ENCODE measurements around the gene TTC13. TPM values are rescaled to one million over a fixed set of nuclear protein-coding genes. Genes with fewer than 3 reads are reported as not detected.

Gene TTC13
- total and polyA plus RNA-seq, 8 donors, result 15.2 to 29.4 (median 24.4) TPM

- ATAC-seq (no peak), DNase-seq (no peak)
- Histone ChIP-seq H3K36me3 (peaks cover 0 to 1% of the 10 kb centered on the region in 2 donors), H3K4me3 (no peak overlapping the region), H3K27me3 (no peaks in the 10 kb centered on the region), H3K9me3 (no peaks in the 10 kb centered on the region), H3K4me1 (peaks cover 12 to 16% of the 10 kb centered on the region in 2 donors), H3K27ac (peak overlapping the region in 1 of 2 donors; percentile 43)
- no peak for TF ChIP-seq CTCF (IDR thresholded peaks at IDR 0.05)
- intact Hi-C loops (cut with DNase I), result no loop called here
Measured at GRCh38 chr1:230858236-230858820, 120.3 kb downstream of the TTC13 start.

- TF ChIP-seq CTCF (IDR thresholded peaks at IDR 0.05), result no peak
- intact Hi-C loops (cut with DNase I), result no loop called here
- Histone ChIP-seq H3K4me1 (peaks cover 11% of the 10 kb centered on the region in 2 donors), H3K27ac (peak overlapping the region in 1 of 2 donors; percentile 43), H3K9me3 (peaks cover 0 to 3% of the 10 kb centered on the region in 2 donors), H3K36me3 (peaks cover 0 to 6% of the 10 kb centered on the region in 2 donors), H3K4me3 (no peak overlapping the region), H3K27me3 (no peaks in the 10 kb centered on the region)
- DNase-seq, result no peak
- peak; percentile 19 for ATAC-seq
Measured at GRCh38 chr1:230857822-230858221, 120.8 kb downstream of the TTC13 start.

- peaks cover 11% of the 10 kb centered on the region in 2 donors for H3K4me1 ChIP-seq
- H3K27me3 ChIP-seq, result no peaks in the 10 kb centered on the region
- DNase-seq (peak in 1 of 4 donors; percentile 68), ATAC-seq (peak; percentile 72)
- intact Hi-C loops (cut with DNase I), result no loop called here
- peaks cover 0 to 9% of the 10 kb centered on the region in 2 donors for H3K36me3 ChIP-seq
- peaks cover 0 to 7% of the 10 kb centered on the region in 2 donors for H3K9me3 ChIP-seq
- TF ChIP-seq CTCF (IDR thresholded peaks at IDR 0.05), result no peak
- peak overlapping the region; percentile 35 to 43 for H3K27ac ChIP-seq
- H3K4me3 ChIP-seq, result no peak overlapping the region
Measured at GRCh38 chr1:230857077-230857476, 121.6 kb downstream of the TTC13 start.

Other genes with a start within 250 kb of the TTC13 start
- gene CAPN9, start 231.5 kb downstream of the TTC13 start, total RNA-seq, result 1 to 10 TPM; 3.2 to 5.0 TPM
- 1 to 10 TPM in 4 of 6 donors, under 1 TPM in 2; 0.84 to 2.8 (median 1.3) TPM for gene CAPN9, start 231.5 kb downstream of the TTC13 start, polyA plus RNA-seq (ENCODE audit: insufficient read length in 6 of 6)
- gene C1orf198, start 110.3 kb downstream of the TTC13 start, total RNA-seq, result 100 to 1,000 TPM in 1 of 2 donors, 10 to 100 TPM in 1; 36.2 to 116 TPM
- gene C1orf198, start 110.3 kb downstream of the TTC13 start, polyA plus RNA-seq (ENCODE audit: insufficient read length in 6 of 6), result 10 to 100 TPM; 67.7 to 98.1 (median 78.3) TPM
- gene ARV1, start 233 bp upstream of the TTC13 start, total RNA-seq, result 10 to 100 TPM; 16.9 to 19.7 TPM
- 10 to 100 TPM; 20.9 to 25.8 (median 23.8) TPM for gene ARV1, start 233 bp upstream of the TTC13 start, polyA plus RNA-seq (ENCODE audit: insufficient read length in 6 of 6)
- 10 to 100 TPM; 12.3 to 18.8 TPM for gene FAM89A, start 61.4 kb upstream of the TTC13 start, total RNA-seq
- 10 to 100 TPM; 15.6 to 26.6 (median 18.8) TPM for gene FAM89A, start 61.4 kb upstream of the TTC13 start, polyA plus RNA-seq (ENCODE audit: insufficient read length in 6 of 6)
- under 1 TPM in 1 of 2 donors, not detected in 1; 0.06 TPM for gene TRIM67, start 183.2 kb upstream of the TTC13 start, total RNA-seq
- gene TRIM67, start 183.2 kb upstream of the TTC13 start, polyA plus RNA-seq (ENCODE audit: insufficient read length in 6 of 6), result 1 to 10 TPM in 2 of 6 donors, under 1 TPM in 4; 0.35 to 1.5 (median 0.80) TPM